HEK293 (cell line): ENCODE data around the gene LYST.

Experiments
- CTCF ChIA-PET: fragments of 350-600 bp; formaldehyde crosslinking; extraction: SDS; loops from one replicate; lab custom pipeline; 2021; ENCODE audit warnings: antibody characterized with exemption; lab: Yijun Ruan, JAX
- POLR2A ChIA-PET: fragments of 300-600 bp; formaldehyde crosslinking; extraction: SDS; loops from one replicate; lab custom pipeline; 2020; ENCODE audit warnings: antibody characterized with exemption, inconsistent platforms; lab: Yijun Ruan, JAX
- H3K27ac ChIP-seq: fragments of 200-500 bp; sonication (Bioruptor generic); 2 replicates; pipeline ENCODE4 v1.5.1; 2014; ENCODE audit warnings: low read depth, low read length, control low read depth, inconsistent platforms; ENCODE audit errors: extremely low read depth
- H3K36me3 ChIP-seq, 2 experiments: fragments of 200-500 bp in 1 of 2; sonication (Bioruptor generic) in 1 of 2; 1 replicate in 1 of 2; 2 replicates in 1 of 2; pipeline ENCODE4 v1.5.1; 2014 to 2017; ENCODE audit warnings: inconsistent platforms in 2 of 2, low read length in 2 of 2; ENCODE audit not compliant: control insufficient read depth in 2 of 2, insufficient read depth in 1 of 2
- H3K4me1 ChIP-seq: fragments of 200-500 bp; sonication (Bioruptor generic); 2 replicates; pipeline ENCODE4 v1.5.1; 2014; ENCODE audit warnings: mild to moderate bottlenecking, low read length, inconsistent platforms; ENCODE audit not compliant: control insufficient read depth, insufficient read depth
- H3K4me3 ChIP-seq: 2 replicates; pipeline ENCODE4 v1.5.1; 2011; ENCODE audit warnings: low read depth, mild to moderate bottlenecking, control low read depth, low read length, moderate library complexity
- H3K9me3 ChIP-seq: fragments of 200-500 bp; sonication (Bioruptor generic); 2 replicates; pipeline ENCODE4 v1.5.1; 2014; ENCODE audit warnings: low read depth, low read length, inconsistent platforms; ENCODE audit not compliant: control insufficient read depth, insufficient read depth
- GLI2 ChIP-seq: fragments of 450-650 bp; formaldehyde crosslinking; IDR thresholded peaks from 2 replicates; pipeline ENCODE4; 2017; ENCODE audit warnings: missing biosample characterization, missing genetic modification characterization, low read depth, borderline replicate concordance
- KLF10 ChIP-seq: fragments of 450-650 bp; IDR thresholded peaks from 2 replicates; pipeline ENCODE4 v1.5.1; 2018; ENCODE audit warnings: missing biosample characterization, mild to moderate bottlenecking, missing genetic modification characterization
- SCRT2 ChIP-seq: fragments of 450-650 bp; formaldehyde crosslinking; IDR thresholded peaks from 2 replicates; pipeline ENCODE4 v1.5.1; 2016; ENCODE audit warnings: missing biosample characterization, missing genetic modification characterization
- TSHZ1 ChIP-seq: fragments of 450-650 bp; formaldehyde crosslinking; IDR thresholded peaks from 2 replicates; pipeline ENCODE4 v1.5.1; 2016; ENCODE audit warnings: missing biosample characterization, missing genetic modification characterization, borderline replicate concordance
- YY2 ChIP-seq: fragments of 450-650 bp; formaldehyde crosslinking; IDR thresholded peaks from 2 replicates; pipeline ENCODE4 v1.5.1; 2016; ENCODE audit warnings: missing biosample characterization, missing genetic modification characterization
- ZBTB17 ChIP-seq: fragments of 450-650 bp; formaldehyde crosslinking; IDR thresholded peaks from 2 replicates; pipeline ENCODE4 v1.5.1; 2016; ENCODE audit warnings: missing biosample characterization, missing genetic modification characterization
- ZBTB48 ChIP-seq: fragments of 450-650 bp; formaldehyde crosslinking; IDR thresholded peaks from 2 replicates; pipeline ENCODE4 v1.5.1; 2016; ENCODE audit warnings: missing biosample characterization, missing genetic modification characterization
- ZFP69B ChIP-seq: fragments of 450-650 bp; formaldehyde crosslinking; IDR thresholded peaks from 2 replicates; pipeline ENCODE4 v1.5.1; 2016; ENCODE audit warnings: missing biosample characterization, missing genetic modification characterization
- ZNF146 ChIP-seq: fragments of 450-650 bp; formaldehyde crosslinking; IDR thresholded peaks from 2 replicates; pipeline ENCODE4 v1.5.1; 2016; ENCODE audit warnings: missing biosample characterization, missing genetic modification characterization
- ZNF473 ChIP-seq: fragments of 450-650 bp; formaldehyde crosslinking; IDR thresholded peaks from 2 replicates; pipeline ENCODE4 v1.5.1; 2017; ENCODE audit warnings: missing biosample characterization, missing genetic modification characterization
- ZNF610 ChIP-seq: fragments of 450-650 bp; formaldehyde crosslinking; IDR thresholded peaks from 2 replicates; pipeline ENCODE4 v1.5.1; 2016; ENCODE audit warnings: missing biosample characterization, missing genetic modification characterization, borderline replicate concordance
- ZNF626 ChIP-seq: fragments of 450-650 bp; sonication (Bioruptor Pico); formaldehyde crosslinking; IDR thresholded peaks from 2 replicates; pipeline ENCODE4 v1.5.1; 2018; ENCODE audit warnings: missing biosample characterization, missing genetic modification characterization, inconsistent platforms
- ZNF629 ChIP-seq: fragments of 450-650 bp; formaldehyde crosslinking; IDR thresholded peaks from 2 replicates; pipeline ENCODE4 v1.5.1; 2017; ENCODE audit warnings: missing biosample characterization, missing genetic modification characterization
- ZNF654 ChIP-seq: fragments of 450-650 bp; formaldehyde crosslinking; IDR thresholded peaks from 2 replicates; pipeline ENCODE4 v1.5.1; 2016; ENCODE audit warnings: low read depth, missing biosample characterization, missing genetic modification characterization
- ZNF660 ChIP-seq: fragments of 450-650 bp; IDR thresholded peaks from 2 replicates; pipeline ENCODE4 v1.5.1; 2018; ENCODE audit warnings: missing biosample characterization, mild to moderate bottlenecking, missing genetic modification characterization
- ZNF664 ChIP-seq: fragments of 450-650 bp; formaldehyde crosslinking; IDR thresholded peaks from 2 replicates; pipeline ENCODE4 v1.5.1; 2016; ENCODE audit warnings: missing biosample characterization, missing genetic modification characterization
- ZNF747 ChIP-seq: fragments of 450-650 bp; formaldehyde crosslinking; IDR thresholded peaks from 2 replicates; pipeline ENCODE4 v1.5.1; 2016; ENCODE audit warnings: missing biosample characterization, missing genetic modification characterization
- ZNF768 ChIP-seq: fragments of 450-650 bp; formaldehyde crosslinking; IDR thresholded peaks from 2 replicates; pipeline ENCODE4 v1.5.1; 2018; ENCODE audit warnings: missing biosample characterization, mild to moderate bottlenecking, missing genetic modification characterization
- TF ChIP-seq, protein P1 (sequence below): fragments of 450-650 bp; formaldehyde crosslinking; IDR thresholded peaks from 2 replicates; pipeline ENCODE4 v1.5.1; 2016; ENCODE audit warnings: missing biosample characterization, missing genetic modification characterization
- TF ChIP-seq, protein P2 (sequence below): fragments of 450-650 bp; formaldehyde crosslinking; IDR thresholded peaks from 2 replicates; pipeline ENCODE4 v1.5.1; 2016; ENCODE audit warnings: missing biosample characterization, missing genetic modification characterization
- TF ChIP-seq, protein P3 (sequence below): fragments of 450-650 bp; formaldehyde crosslinking; IDR thresholded peaks from 2 replicates; pipeline ENCODE4 v1.5.1; 2017; ENCODE audit warnings: missing biosample characterization, mild to moderate bottlenecking, missing genetic modification characterization, moderate library complexity
- TF ChIP-seq, protein P4 (sequence below): fragments of 450-650 bp; formaldehyde crosslinking; IDR thresholded peaks from 2 replicates; pipeline ENCODE4 v1.5.1; 2016; ENCODE audit warnings: missing biosample characterization, missing genetic modification characterization

LYST gene

GRCh38 chr1:235784950-235785349 lies 81.8 kb downstream of the LYST start:
- CTCF ChIA-PET = interaction anchor here (0.8 to 4.4 kb wide), 12 partner anchors 12 to 280 kb away, joined by 3 to 71 read pairs (median 10); partner anchors contain the start of gene B3GALNT2

DNA sequence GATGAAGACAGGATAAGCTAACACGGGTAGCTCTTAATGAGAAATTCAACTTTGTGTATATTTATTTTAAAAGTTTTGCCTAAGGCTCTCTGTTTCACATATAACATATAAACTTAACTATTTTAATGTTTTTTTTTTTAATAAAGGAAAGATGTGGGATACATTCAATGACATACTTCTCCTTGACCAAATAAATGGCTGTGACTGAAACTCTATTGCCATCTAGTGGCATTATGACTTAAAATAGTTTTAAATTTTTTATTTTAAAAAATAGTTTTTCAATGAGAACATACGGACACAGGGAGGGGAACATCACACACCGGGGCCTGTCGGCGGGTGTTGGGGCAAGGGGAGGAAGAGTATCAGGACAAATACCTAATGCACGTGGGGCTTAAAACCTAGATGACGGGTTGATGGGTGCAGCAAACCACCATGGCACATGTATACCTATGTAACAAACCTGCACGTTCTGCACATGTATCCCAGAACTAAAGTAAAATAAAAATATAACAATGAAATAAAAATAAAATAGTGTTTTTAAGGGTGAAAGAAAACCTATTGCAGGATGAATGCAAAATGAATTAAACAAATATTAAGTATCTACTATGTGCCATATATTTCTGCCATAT lies 83.4 kb downstream of the LYST start:
- no peaks in the 10 kb centered on the region for H3K4me1 ChIP-seq
- no peak overlapping the region for H3K4me3 ChIP-seq
- POLR2A ChIA-PET = no interaction called here
- TF ChIP-seq, protein P1, sequence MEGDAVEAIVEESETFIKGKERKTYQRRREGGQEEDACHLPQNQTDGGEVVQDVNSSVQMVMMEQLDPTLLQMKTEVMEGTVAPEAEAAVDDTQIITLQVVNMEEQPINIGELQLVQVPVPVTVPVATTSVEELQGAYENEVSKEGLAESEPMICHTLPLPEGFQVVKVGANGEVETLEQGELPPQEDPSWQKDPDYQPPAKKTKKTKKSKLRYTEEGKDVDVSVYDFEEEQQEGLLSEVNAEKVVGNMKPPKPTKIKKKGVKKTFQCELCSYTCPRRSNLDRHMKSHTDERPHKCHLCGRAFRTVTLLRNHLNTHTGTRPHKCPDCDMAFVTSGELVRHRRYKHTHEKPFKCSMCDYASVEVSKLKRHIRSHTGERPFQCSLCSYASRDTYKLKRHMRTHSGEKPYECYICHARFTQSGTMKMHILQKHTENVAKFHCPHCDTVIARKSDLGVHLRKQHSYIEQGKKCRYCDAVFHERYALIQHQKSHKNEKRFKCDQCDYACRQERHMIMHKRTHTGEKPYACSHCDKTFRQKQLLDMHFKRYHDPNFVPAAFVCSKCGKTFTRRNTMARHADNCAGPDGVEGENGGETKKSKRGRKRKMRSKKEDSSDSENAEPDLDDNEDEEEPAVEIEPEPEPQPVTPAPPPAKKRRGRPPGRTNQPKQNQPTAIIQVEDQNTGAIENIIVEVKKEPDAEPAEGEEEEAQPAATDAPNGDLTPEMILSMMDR = peak; percentile 36; the same call in 1 of the 2 replicates
- TF ChIP-seq KLF10 = peak; percentile 36; the same call in 1 of the 2 replicates
- TF ChIP-seq ZNF654 = peak; percentile 74
- TF ChIP-seq, protein P2, sequence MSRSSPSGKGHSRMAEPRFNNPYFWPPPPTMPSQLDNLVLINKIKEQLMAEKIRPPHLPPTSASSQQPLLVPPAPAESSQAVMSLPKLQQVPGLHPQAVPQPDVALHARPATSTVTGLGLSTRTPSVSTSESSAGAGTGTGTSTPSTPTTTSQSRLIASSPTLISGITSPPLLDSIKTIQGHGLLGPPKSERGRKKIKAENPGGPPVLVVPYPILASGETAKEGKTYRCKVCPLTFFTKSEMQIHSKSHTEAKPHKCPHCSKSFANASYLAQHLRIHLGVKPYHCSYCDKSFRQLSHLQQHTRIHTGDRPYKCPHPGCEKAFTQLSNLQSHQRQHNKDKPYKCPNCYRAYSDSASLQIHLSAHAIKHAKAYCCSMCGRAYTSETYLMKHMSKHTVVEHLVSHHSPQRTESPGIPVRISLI (tag by site-specific recombination) = 0 out of 2 replicates have a peak, but pooled peaks have one; percentile 15
- TF ChIP-seq, protein P3, sequence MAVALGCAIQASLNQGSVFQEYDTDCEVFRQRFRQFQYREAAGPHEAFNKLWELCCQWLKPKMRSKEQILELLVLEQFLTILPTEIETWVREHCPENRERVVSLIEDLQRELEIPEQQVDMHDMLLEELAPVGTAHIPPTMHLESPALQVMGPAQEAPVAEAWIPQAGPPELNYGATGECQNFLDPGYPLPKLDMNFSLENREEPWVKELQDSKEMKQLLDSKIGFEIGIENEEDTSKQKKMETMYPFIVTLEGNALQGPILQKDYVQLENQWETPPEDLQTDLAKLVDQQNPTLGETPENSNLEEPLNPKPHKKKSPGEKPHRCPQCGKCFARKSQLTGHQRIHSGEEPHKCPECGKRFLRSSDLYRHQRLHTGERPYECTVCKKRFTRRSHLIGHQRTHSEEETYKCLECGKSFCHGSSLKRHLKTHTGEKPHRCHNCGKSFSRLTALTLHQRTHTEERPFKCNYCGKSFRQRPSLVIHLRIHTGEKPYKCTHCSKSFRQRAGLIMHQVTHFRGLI = no peak
- no peak for TF ChIP-seq YY2 (tag by site-specific recombination)
- 0 out of 2 replicates have a peak, but pooled peaks have one; percentile 21 for TF ChIP-seq ZNF629 (tag by site-specific recombination)
- TF ChIP-seq ZNF473 (tag by site-specific recombination) = no peak
- TF ChIP-seq ZNF660 (tag by site-specific recombination) = 0 out of 2 replicates have a peak, but pooled peaks have one; percentile 54
- TF ChIP-seq, all 188 proteins: peak for 6
- H3K36me3 ChIP-seq = peaks cover 0 to 8% of the 10 kb centered on the region in 2 experiments; a peak in 2 of 3 replicates
- H3K27ac ChIP-seq = no peak overlapping the region
- no peaks in the 10 kb centered on the region for H3K9me3 ChIP-seq
- CTCF ChIA-PET = interaction anchor here (0.6 to 4.4 kb wide), 82 partner anchors 10 to 1589 kb away, joined by 3 to 71 read pairs (median 4); partner anchors contain the start of genes B3GALNT2 and RBM34

More at GRCh38 chr1:235784950-235785349, 81.8 kb downstream of the LYST start:
- H3K27ac ChIP-seq = no peak overlapping the region
- POLR2A ChIA-PET = interaction anchor here (1.4 kb wide), 1 partner anchor 281 kb away, joined by 4 read pairs; the partner anchor contains the start of gene B3GALNT2
- TF ChIP-seq ZNF146 (tag by site-specific recombination) (no peak), ZBTB17 (tag by site-specific recombination) (peak; percentile 57)
- TF ChIP-seq, all 188 proteins: peak for 1
- H3K4me1 ChIP-seq = no peaks in the 10 kb centered on the region
- H3K36me3 ChIP-seq = peaks cover 0 to 10% of the 10 kb centered on the region in 2 experiments; a peak in 2 of 3 replicates
- H3K9me3 ChIP-seq = no peaks in the 10 kb centered on the region
- no peak overlapping the region for H3K4me3 ChIP-seq

GRCh38 chr1:235782601-235783000 lies 84.1 kb downstream of the LYST start:
- CTCF ChIA-PET = interaction anchor here (0.6 to 4.4 kb wide), 63 partner anchors 9 to 1588 kb away, joined by 3 to 71 read pairs (median 4); partner anchors contain the start of genes B3GALNT2 and RBM34
- TF ChIP-seq ZNF626 (tag by site-specific recombination) (no peak), ZNF610 (tag by site-specific recombination) (no peak), SCRT2 (tag by site-specific recombination) (no peak), ZBTB48 (tag by site-specific recombination) (no peak), ZFP69B (no peak), ZNF664 (tag by site-specific recombination) (no peak), ZNF747 (tag by site-specific recombination) (no peak), GLI2 (tag by site-specific recombination) (no peak), TSHZ1 (tag by site-specific recombination) (no peak), ZNF768 (no peak)
- TF ChIP-seq, protein P4, sequence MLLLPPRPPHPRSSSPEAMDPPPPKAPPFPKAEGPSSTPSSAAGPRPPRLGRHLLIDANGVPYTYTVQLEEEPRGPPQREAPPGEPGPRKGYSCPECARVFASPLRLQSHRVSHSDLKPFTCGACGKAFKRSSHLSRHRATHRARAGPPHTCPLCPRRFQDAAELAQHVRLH (tag by site-specific recombination) = no peak

More at GRCh38 chr1:235782601-235783000, 84.1 kb downstream of the LYST start:
- Histone ChIP-seq H3K9me3 (no peaks in the 10 kb centered on the region), H3K4me1 (no peaks in the 10 kb centered on the region), H3K4me3 (no peak overlapping the region), H3K36me3 (peaks cover 0 to 5% of the 10 kb centered on the region in 2 experiments; a peak in 2 of 3 replicates), H3K27ac (no peak overlapping the region)
- POLR2A ChIA-PET = no interaction called here
